Stimulated activated naive CD8-positive, alpha-beta T cell treated with anti-CD3 and anti-CD28 coated beads, Interleukin-15, Interleukin-2, amounts not matched to agents 100 ng/mL and 50 ng/mL, for 24 hours (primary cell): ENCODE data around the gene NPHP4.
A peak's percentile ranks its signal among the peaks of the same experiment; 100 is the strongest.

Source experiments
- H3K27ac Mint-ChIP-seq: one replicate; pipeline ENCODE4 v1.8.0; 2021; ENCODE audit warnings: mild to moderate bottlenecking, mixed read lengths
- H3K27me3 Mint-ChIP-seq: one replicate; pipeline ENCODE4 v1.8.0; 2021; ENCODE audit warnings: mixed read lengths
- H3K36me3 Mint-ChIP-seq: one replicate; pipeline ENCODE4 v1.8.0; 2021; ENCODE audit warnings: low read depth, mixed read lengths
- H3K4me1 Mint-ChIP-seq: one replicate; pipeline ENCODE4 v1.8.0; 2021; ENCODE audit warnings: low read depth, mixed read lengths
- H3K4me3 Mint-ChIP-seq: one replicate; pipeline ENCODE4 v1.8.0; 2021; ENCODE audit warnings: mild to moderate bottlenecking, mixed read lengths
- H3K9me3 Mint-ChIP-seq: one replicate; pipeline ENCODE4 v1.8.0; 2021; ENCODE audit warnings: mixed read lengths

Gene NPHP4

GRCh38 chr1:6002714-6003501, 10.7 kb upstream of the NPHP4 start:
- Mint-ChIP-seq H3K9me3 (no peaks in the 10 kb centered on the region), H3K36me3 (no peaks in the 10 kb centered on the region), H3K4me1 (peaks cover 36% of the 10 kb centered on the region)

GRCh38 chr1:6001992-6002576, 9.9 kb upstream of the NPHP4 start:
- Mint-ChIP-seq H3K9me3 (no peaks in the 10 kb centered on the region), H3K4me3 (no peak overlapping the region), H3K27me3 (no peaks in the 10 kb centered on the region), H3K4me1 (peaks cover 30% of the 10 kb centered on the region), H3K36me3 (no peaks in the 10 kb centered on the region), H3K27ac (no peak overlapping the region)

More at GRCh38 chr1:6002714-6003501, 10.7 kb upstream of the NPHP4 start:
- no peak overlapping the region for H3K27ac Mint-ChIP-seq
- H3K4me3 Mint-ChIP-seq = no peak overlapping the region
- no peaks in the 10 kb centered on the region for H3K27me3 Mint-ChIP-seq

- no peak overlapping the region for H3K27ac Mint-ChIP-seq
- H3K4me1 Mint-ChIP-seq = peaks cover 24% of the 10 kb centered on the region
- H3K9me3 Mint-ChIP-seq = no peaks in the 10 kb centered on the region
- no peak overlapping the region for H3K4me3 Mint-ChIP-seq
- H3K27me3 Mint-ChIP-seq = no peaks in the 10 kb centered on the region
- H3K36me3 Mint-ChIP-seq = no peaks in the 10 kb centered on the region
Measured at GRCh38 chr1:6000444-6001288, 8.4 kb upstream of the NPHP4 start.

- no peak overlapping the region for H3K4me3 Mint-ChIP-seq
- H3K27me3 Mint-ChIP-seq = no peaks in the 10 kb centered on the region
- peaks cover 26% of the 10 kb centered on the region for H3K4me1 Mint-ChIP-seq
- no peaks in the 10 kb centered on the region for H3K9me3 Mint-ChIP-seq
- H3K27ac Mint-ChIP-seq = no peak overlapping the region
- no peaks in the 10 kb centered on the region for H3K36me3 Mint-ChIP-seq
Measured at GRCh38 chr1:5999711-6000443, 7.7 kb upstream of the NPHP4 start.

- Mint-ChIP-seq H3K27ac (no peak overlapping the region), H3K4me1 (peaks cover 32% of the 10 kb centered on the region), H3K4me3 (no peak overlapping the region), H3K36me3 (no peaks in the 10 kb centered on the region), H3K27me3 (no peaks in the 10 kb centered on the region), H3K9me3 (no peaks in the 10 kb centered on the region)
Measured at GRCh38 chr1:5998906-5999301, 6.7 kb upstream of the NPHP4 start.

GRCh38 chr1:5998051-5998905, 6.1 kb upstream of the NPHP4 start:
- peak overlapping the region; percentile 51 for H3K27ac Mint-ChIP-seq
- no peak overlapping the region for H3K4me3 Mint-ChIP-seq
- H3K27me3 Mint-ChIP-seq = no peaks in the 10 kb centered on the region
- H3K36me3 Mint-ChIP-seq = no peaks in the 10 kb centered on the region
- H3K4me1 Mint-ChIP-seq = peaks cover 29% of the 10 kb centered on the region
- no peaks in the 10 kb centered on the region for H3K9me3 Mint-ChIP-seq

- no peaks in the 10 kb centered on the region for H3K36me3 Mint-ChIP-seq
- H3K27ac Mint-ChIP-seq = no peak overlapping the region
- no peaks in the 10 kb centered on the region for H3K9me3 Mint-ChIP-seq
- H3K4me3 Mint-ChIP-seq = no peak overlapping the region
- peaks cover 22% of the 10 kb centered on the region for H3K4me1 Mint-ChIP-seq
- H3K27me3 Mint-ChIP-seq = no peaks in the 10 kb centered on the region
Measured at GRCh38 chr1:5997316-5997715, 5.1 kb upstream of the NPHP4 start.

- H3K9me3 Mint-ChIP-seq = no peaks in the 10 kb centered on the region
Measured at GRCh38 chr1:5996641-5997270, 4.5 kb upstream of the NPHP4 start.

GRCh38 chr1:5995871-5996630, 3.8 kb upstream of the NPHP4 start:
- Mint-ChIP-seq H3K36me3 (no peaks in the 10 kb centered on the region), H3K4me3 (no peak overlapping the region), H3K27me3 (no peaks in the 10 kb centered on the region), H3K9me3 (no peaks in the 10 kb centered on the region), H3K4me1 (peaks cover 19% of the 10 kb centered on the region), H3K27ac (no peak overlapping the region)

More at GRCh38 chr1:5996641-5997270, 4.5 kb upstream of the NPHP4 start:
- no peak overlapping the region for H3K27ac Mint-ChIP-seq
- peaks cover 17% of the 10 kb centered on the region for H3K4me1 Mint-ChIP-seq
- H3K36me3 Mint-ChIP-seq = no peaks in the 10 kb centered on the region
- no peaks in the 10 kb centered on the region for H3K27me3 Mint-ChIP-seq
- H3K4me3 Mint-ChIP-seq = no peak overlapping the region

- H3K27ac Mint-ChIP-seq = peak overlapping the region; percentile 91
- H3K4me1 Mint-ChIP-seq = peaks cover 21% of the 10 kb centered on the region
- no peaks in the 10 kb centered on the region for H3K9me3 Mint-ChIP-seq
- no peaks in the 10 kb centered on the region for H3K36me3 Mint-ChIP-seq
- H3K4me3 Mint-ChIP-seq = peak overlapping the region; percentile 95
- no peaks in the 10 kb centered on the region for H3K27me3 Mint-ChIP-seq
Measured at GRCh38 chr1:5994713-5995621, 2.7 kb upstream of the NPHP4 start.

- Mint-ChIP-seq H3K27ac (peak overlapping the region; percentile 91), H3K4me1 (peaks cover 21% of the 10 kb centered on the region), H3K9me3 (no peaks in the 10 kb centered on the region), H3K27me3 (no peaks in the 10 kb centered on the region), H3K4me3 (peak overlapping the region; percentile 95), H3K36me3 (no peaks in the 10 kb centered on the region)
Measured at GRCh38 chr1:5993556-5994491, 1.6 kb upstream of the NPHP4 start.
